ENCODE results near the gene LEUTX.

- TF ChIP-seq CTCF (IDR thresholded peaks at IDR 0.05) (no peak), POLR2A (IDR thresholded peaks at IDR 0.05) (no peak)
Measured at GRCh38 chr19:39802958-39803357, 24.3 kb downstream of the LEUTX start.

Data from right lobe of liver (tissue), 4 donors.